Upper lobe of left lung (tissue), 6 donors: ENCODE results near the gene UBTD2. TPM values are rescaled to one million over a fixed set of nuclear protein-coding genes. Genes with fewer than 3 reads are reported as not detected.
"Not testable (repeated sequence)": the region's sequence is repeated elsewhere in the genome, so short reads cannot be mapped to it uniquely, and the experiment has no call there.

Source experiments
- ATAC-seq, 2 donors: fragments of 200-7000 bp; cut with Tn5 transposase; one replicate each; pipeline ENCODE4 v1.9.1; 2022; ENCODE audit warnings: mild to moderate bottlenecking in 2 of 2, moderate library complexity in 2 of 2; ENCODE audit not compliant: low FRiP score in 2 of 2
- DNase-seq, 2 donors: peaks; one replicate each; pipeline ENCODE4 v3.0.0-alpha.2; 2019 to 2020
- H3K27ac ChIP-seq, 4 donors: fragments of 200-600 bp; sonication (generic); one replicate each; pipeline ENCODE4 v1.5.1; 2016 to 2019
- H3K27me3 ChIP-seq, 4 donors: fragments of 200-600 bp; sonication (generic); one replicate each; pipeline ENCODE4 v1.5.1; 2017 to 2019
- H3K36me3 ChIP-seq, 4 donors: fragments of 200-600 bp; sonication (generic); one replicate each; pipeline ENCODE4 v1.5.1; 2016 to 2019
- H3K4me1 ChIP-seq, 4 donors: fragments of 200-600 bp; sonication (generic); one replicate each; pipeline ENCODE4 v1.5.1; 2018 to 2019
- H3K4me3 ChIP-seq, 4 donors: fragments of 200-600 bp; sonication (generic); one replicate each; pipeline ENCODE4 v1.5.1; 2017 to 2019; ENCODE audit warnings: mild to moderate bottlenecking in 2 of 4, moderate library complexity in 1 of 4
- H3K9me3 ChIP-seq, 4 donors: fragments of 200-600 bp; sonication (generic); one replicate each; pipeline ENCODE4 v1.5.1; 2018 to 2019
- CTCF ChIP-seq, 6 experiments: fragments of 450-650 bp in 4 of 6; fragments of 200-600 bp in 2 of 6; sonication (generic) in 2 of 6; IDR thresholded peaks; one replicate each; pipeline ENCODE4 v1.5.1; 2016 to 2019; ENCODE audit warnings: antibody characterized with exemption in 6 of 6
- EP300 ChIP-seq, 4 donors: sonication (generic); formaldehyde crosslinking; IDR thresholded peaks; one replicate each; pipeline ENCODE4 v1.5.1; 2017; ENCODE audit warnings: antibody characterized with exemption in 4 of 4, control low read depth in 2 of 4
- POLR2A ChIP-seq, 4 donors: fragments of 450-650 bp; IDR thresholded peaks; one replicate each; pipeline ENCODE4 v1.5.1; 2016 to 2017; ENCODE audit warnings: antibody characterized with exemption in 4 of 4, mild to moderate bottlenecking in 2 of 4
- POLR2AphosphoS5 ChIP-seq, 2 donors: sonication (generic); formaldehyde crosslinking; IDR thresholded peaks; one replicate each; pipeline ENCODE4 v1.5.1; 2017; ENCODE audit warnings: antibody characterized with exemption in 2 of 2
- WGBS, 2 donors: methylation state at CpG; one replicate each; pipeline ENCODE4 v1.1.5; 2017 to 2018; 5-methylcytosine and 5-hydroxymethylcytosine counted together
- total RNA-seq, 6 donors: library from RNA; depleted of rRNA in 4 of 6; stranded (reverse); fragments of >200 nt in 4 of 6; gene quantifications; one replicate each; pipeline versions ENCODE4 v1.1.0 to v1.2.1, GENCODE V29; 2016 to 2021
- donor health status: DM: no; HTN: no; CAD: no; lungs with moderate emphysema.
- donor health status: DM: no; HTN: yes; CAD: no; lungs with severe emphysema.

The UBTD2 gene
- total RNA-seq, 6 donors from 2014 or later, result 9.4 to 22.3 (median 15.8) TPM

DNA sequence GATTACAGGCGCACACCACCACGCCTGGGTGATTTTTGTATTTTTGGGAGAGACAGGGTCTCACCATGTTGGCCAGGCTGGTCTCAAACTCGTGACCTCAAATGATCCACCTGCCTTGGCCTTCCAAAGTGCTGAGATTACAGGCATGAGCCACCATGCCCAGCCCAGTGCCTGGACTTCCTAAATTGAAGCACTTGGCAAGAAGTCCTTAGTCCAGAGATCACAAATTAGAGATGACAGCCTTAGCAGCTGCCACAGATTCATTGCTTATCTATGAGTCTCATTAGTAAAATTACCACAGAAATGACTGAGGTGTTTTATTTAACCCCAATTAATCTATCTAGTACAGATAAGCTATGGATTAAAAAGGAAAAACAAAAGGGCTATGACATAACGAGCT is 70.4 kb downstream of the UBTD2 start:
- Histone ChIP-seq H3K27ac (no peak overlapping the region), H3K4me1 (no peaks in the 10 kb centered on the region), H3K9me3 (no peaks in the 10 kb centered on the region), H3K27me3 (no peaks in the 10 kb centered on the region), H3K36me3 (peaks cover 0 to 34% (median 7%) of the 10 kb centered on the region in 4 donors), H3K4me3 (no peak overlapping the region)
- no peak for DNase-seq
- TF ChIP-seq EP300 (IDR thresholded peaks at IDR 0.05) (no peak), POLR2A (IDR thresholded peaks at IDR 0.05) (no peak), CTCF (IDR thresholded peaks at IDR 0.05) (no peak), POLR2AphosphoS5 (IDR thresholded peaks at IDR 0.05) (no peak)
- no peak for ATAC-seq
- 94 to 98% methylated on average over 4 of the region's 4 CpGs for WGBS, 2 donors

- Histone ChIP-seq H3K4me3 (no peak overlapping the region), H3K4me1 (no peaks in the 10 kb centered on the region), H3K36me3 (peaks cover 0 to 26% (median 7%) of the 10 kb centered on the region in 4 donors), H3K27ac (no peak overlapping the region), H3K9me3 (no peaks in the 10 kb centered on the region), H3K27me3 (no peaks in the 10 kb centered on the region)
- WGBS, 2 donors, result 94 to 96% methylated on average over 8 of the region's 8 CpGs
- TF ChIP-seq EP300 (IDR thresholded peaks at IDR 0.05), result no peak
- TF ChIP-seq CTCF (IDR thresholded peaks at IDR 0.05), result no peak
- TF ChIP-seq POLR2AphosphoS5 (IDR thresholded peaks at IDR 0.05), result no peak
- no peak for TF ChIP-seq POLR2A (IDR thresholded peaks at IDR 0.05)
- ATAC-seq, result no peak
- DNase-seq, result no peak
These were observed 71.9 kb downstream of the UBTD2 start for GRCh38 chr5:172211676-172212075.

DNA sequence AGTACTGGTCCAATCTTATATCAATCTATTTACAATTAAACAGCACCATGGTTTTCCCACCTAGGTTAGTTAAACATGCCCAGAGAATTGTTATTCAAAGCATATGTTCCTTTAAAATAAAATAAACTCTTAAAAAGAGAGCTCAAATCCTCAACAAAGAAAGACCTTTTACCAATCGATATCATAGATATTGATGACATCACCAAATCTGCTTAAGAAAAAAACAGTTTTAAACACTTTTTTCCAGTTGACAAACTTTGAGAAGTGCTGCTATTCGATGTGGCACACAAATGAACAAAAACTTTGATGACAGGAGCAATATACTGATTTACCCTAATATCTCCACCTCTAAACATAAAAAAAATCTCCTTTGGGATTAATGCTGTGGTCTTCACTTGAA is 73.8 kb downstream of the UBTD2 start:
- ATAC-seq (no peak), DNase-seq (no peak)
- peaks cover 0 to 26% (median 7%) of the 10 kb centered on the region in 4 donors for H3K36me3 ChIP-seq
- TF ChIP-seq POLR2A (IDR thresholded peaks at IDR 0.05) (no peak), EP300 (IDR thresholded peaks at IDR 0.05) (no peak), CTCF (IDR thresholded peaks at IDR 0.05) (no peak), POLR2AphosphoS5 (IDR thresholded peaks at IDR 0.05) (no peak)
- WGBS, 2 donors, result 93 to 94% methylated on average over 2 of the region's 2 CpGs
- H3K27ac ChIP-seq, result no peak overlapping the region
- no peak overlapping the region for H3K4me3 ChIP-seq
- no peaks in the 10 kb centered on the region for H3K27me3 ChIP-seq
- no peaks in the 10 kb centered on the region for H3K9me3 ChIP-seq
- no peaks in the 10 kb centered on the region for H3K4me1 ChIP-seq

DNA sequence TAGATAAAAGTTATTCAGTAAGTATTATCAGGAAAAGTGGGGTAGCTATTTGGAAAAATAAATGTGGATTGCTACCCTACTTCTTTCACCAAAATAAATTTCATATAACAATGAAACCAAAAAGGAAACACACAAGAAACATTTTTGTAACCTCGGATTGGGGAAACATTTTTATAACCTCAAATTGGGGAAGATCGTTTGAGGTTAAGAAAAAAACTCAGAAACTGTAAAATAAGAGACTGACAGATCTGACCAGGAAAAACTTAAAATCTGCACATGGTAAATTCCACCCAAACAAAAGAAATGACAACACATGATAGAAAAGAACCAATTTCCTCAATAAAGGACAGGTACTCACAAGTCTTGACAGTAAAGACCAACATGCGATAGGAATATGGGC is 76.1 kb downstream of the UBTD2 start:
- ATAC-seq, result no peak
- TF ChIP-seq POLR2A (IDR thresholded peaks at IDR 0.05) (no peak), POLR2AphosphoS5 (IDR thresholded peaks at IDR 0.05) (no peak), CTCF (IDR thresholded peaks at IDR 0.05) (no peak), EP300 (IDR thresholded peaks at IDR 0.05) (no peak)
- no peak for DNase-seq
- Histone ChIP-seq H3K9me3 (no peaks in the 10 kb centered on the region), H3K36me3 (peaks cover 0 to 21% (median 7%) of the 10 kb centered on the region in 4 donors), H3K4me3 (no peak overlapping the region), H3K27ac (no peak overlapping the region), H3K27me3 (no peaks in the 10 kb centered on the region), H3K4me1 (no peaks in the 10 kb centered on the region)
- 50 to 69% methylated on average over 3 of the region's 3 CpGs for WGBS, 2 donors

- ATAC-seq, H3K4me1 ChIP-seq, H3K4me3 ChIP-seq, H3K27me3 ChIP-seq, H3K36me3 ChIP-seq, H3K27ac ChIP-seq, DNase-seq, H3K9me3 ChIP-seq: not testable (repeated sequence)
- 84 to 88% methylated on average over 10 to 11 of the region's 11 CpGs for WGBS, 2 donors
These were observed 77.6 kb downstream of the UBTD2 start for GRCh38 chr5:172205984-172206383.
